Measurements from ENCODE around the gene CHL1.
A peak's percentile ranks its signal among the peaks of the same experiment; 100 is the strongest.

Gene CHL1

DNA sequence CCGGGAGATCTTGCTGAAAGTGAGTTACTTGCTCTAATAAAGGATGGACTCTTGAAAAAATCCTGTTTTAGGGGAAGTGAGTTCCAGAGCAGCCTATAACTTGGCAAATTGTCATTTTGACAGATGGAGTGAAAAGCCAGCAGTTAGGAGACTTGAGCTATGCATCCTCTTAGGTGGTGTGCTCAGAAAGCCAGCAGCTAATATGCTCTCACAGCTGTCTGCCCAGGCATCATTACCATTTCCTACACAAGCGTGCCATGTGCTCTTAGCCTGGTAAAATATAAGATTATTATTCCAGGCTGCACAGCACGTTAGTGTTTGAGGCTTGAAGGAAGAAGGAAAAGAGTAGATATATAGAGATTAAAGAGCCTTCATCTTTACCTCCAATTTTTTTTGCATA, 151.0 kb downstream of the CHL1 start:
- no peak overlapping the region for H3K4me3 ChIP-seq (ENCODE audit: low read depth, low read length)
- TF ChIP-seq, protein P1, sequence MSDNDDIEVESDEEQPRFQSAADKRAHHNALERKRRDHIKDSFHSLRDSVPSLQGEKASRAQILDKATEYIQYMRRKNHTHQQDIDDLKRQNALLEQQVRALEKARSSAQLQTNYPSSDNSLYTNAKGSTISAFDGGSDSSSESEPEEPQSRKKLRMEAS (IDR thresholded peaks at IDR 0.05; ENCODE audit: low read depth, low read length) = no peak
- TF ChIP-seq POLR2A (IDR thresholded peaks at IDR 0.05; ENCODE audit: extremely low read depth, insufficient read length) (no peak), MYC (IDR thresholded peaks at IDR 0.05; ENCODE audit: low read depth, low read length) (no peak)
- TF ChIP-seq, protein P2, sequence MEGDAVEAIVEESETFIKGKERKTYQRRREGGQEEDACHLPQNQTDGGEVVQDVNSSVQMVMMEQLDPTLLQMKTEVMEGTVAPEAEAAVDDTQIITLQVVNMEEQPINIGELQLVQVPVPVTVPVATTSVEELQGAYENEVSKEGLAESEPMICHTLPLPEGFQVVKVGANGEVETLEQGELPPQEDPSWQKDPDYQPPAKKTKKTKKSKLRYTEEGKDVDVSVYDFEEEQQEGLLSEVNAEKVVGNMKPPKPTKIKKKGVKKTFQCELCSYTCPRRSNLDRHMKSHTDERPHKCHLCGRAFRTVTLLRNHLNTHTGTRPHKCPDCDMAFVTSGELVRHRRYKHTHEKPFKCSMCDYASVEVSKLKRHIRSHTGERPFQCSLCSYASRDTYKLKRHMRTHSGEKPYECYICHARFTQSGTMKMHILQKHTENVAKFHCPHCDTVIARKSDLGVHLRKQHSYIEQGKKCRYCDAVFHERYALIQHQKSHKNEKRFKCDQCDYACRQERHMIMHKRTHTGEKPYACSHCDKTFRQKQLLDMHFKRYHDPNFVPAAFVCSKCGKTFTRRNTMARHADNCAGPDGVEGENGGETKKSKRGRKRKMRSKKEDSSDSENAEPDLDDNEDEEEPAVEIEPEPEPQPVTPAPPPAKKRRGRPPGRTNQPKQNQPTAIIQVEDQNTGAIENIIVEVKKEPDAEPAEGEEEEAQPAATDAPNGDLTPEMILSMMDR (IDR thresholded peaks at IDR 0.05; ENCODE audit: low read depth, low read length) = no peak
- DNase-seq (ENCODE audit: low read depth) = no peak

DNA sequence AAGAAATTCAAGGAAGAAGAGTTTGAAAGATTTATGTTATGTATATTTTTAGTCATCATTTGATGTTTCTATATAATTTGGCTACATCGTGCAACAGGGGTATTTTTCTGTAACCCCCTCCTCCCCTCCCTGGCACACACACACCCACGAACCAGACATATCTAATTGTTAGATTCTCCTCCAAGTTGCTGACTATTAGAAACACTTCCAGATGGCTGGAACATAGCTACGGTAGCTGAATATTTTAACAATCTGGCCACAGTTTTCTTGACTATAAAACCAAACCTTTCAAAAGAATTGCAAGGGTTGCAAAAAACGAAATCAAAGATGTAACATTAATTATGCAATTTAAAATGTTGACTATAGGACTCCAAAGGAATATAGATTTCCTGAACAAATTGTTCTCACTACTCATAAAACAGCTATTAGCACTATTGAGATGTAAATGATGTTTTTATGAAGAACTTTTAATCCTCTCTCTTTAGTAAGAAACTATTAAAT, 154.4 kb downstream of the CHL1 start:
- TF ChIP-seq, protein P1 (IDR thresholded peaks at IDR 0.05; ENCODE audit: low read depth, low read length) = no peak
- TF ChIP-seq MYC (IDR thresholded peaks at IDR 0.05; ENCODE audit: low read depth, low read length) = no peak
- TF ChIP-seq, protein P2 (IDR thresholded peaks at IDR 0.05; ENCODE audit: low read depth, low read length) = no peak
- TF ChIP-seq POLR2A (IDR thresholded peaks at IDR 0.05; ENCODE audit: extremely low read depth, insufficient read length) = no peak
- no peak overlapping the region for H3K4me3 ChIP-seq (ENCODE audit: low read depth, low read length)
- no peak for DNase-seq (ENCODE audit: low read depth)

DNA sequence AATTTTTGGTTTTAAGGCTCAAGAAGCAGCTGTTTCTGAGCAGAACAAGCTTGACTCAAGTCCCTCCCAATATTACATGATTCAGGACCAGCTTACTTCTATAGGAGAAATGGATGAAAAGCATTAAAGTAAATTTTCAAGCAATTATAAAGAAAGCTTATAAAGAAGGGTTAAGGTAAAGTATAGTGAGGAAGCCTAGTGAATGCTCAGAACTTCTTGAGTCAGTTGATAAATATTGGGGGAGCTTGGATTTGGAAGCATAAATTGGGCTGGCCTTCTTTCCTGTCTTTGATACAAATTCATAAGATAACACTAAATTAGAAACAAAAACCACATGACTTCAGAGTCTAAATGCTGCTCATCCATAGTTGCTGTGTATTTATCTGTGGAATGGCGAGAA, 156.0 kb downstream of the CHL1 start:
- no peak overlapping the region for H3K4me3 ChIP-seq (ENCODE audit: low read depth, low read length)
- DNase-seq (ENCODE audit: low read depth) = no peak
- TF ChIP-seq POLR2A (IDR thresholded peaks at IDR 0.05; ENCODE audit: extremely low read depth, insufficient read length) = no peak
- TF ChIP-seq, protein P1 (IDR thresholded peaks at IDR 0.05; ENCODE audit: low read depth, low read length) = no peak
- TF ChIP-seq, protein P2 (IDR thresholded peaks at IDR 0.05; ENCODE audit: low read depth, low read length) = no peak
- no peak for TF ChIP-seq MYC (IDR thresholded peaks at IDR 0.05; ENCODE audit: low read depth, low read length)

DNA sequence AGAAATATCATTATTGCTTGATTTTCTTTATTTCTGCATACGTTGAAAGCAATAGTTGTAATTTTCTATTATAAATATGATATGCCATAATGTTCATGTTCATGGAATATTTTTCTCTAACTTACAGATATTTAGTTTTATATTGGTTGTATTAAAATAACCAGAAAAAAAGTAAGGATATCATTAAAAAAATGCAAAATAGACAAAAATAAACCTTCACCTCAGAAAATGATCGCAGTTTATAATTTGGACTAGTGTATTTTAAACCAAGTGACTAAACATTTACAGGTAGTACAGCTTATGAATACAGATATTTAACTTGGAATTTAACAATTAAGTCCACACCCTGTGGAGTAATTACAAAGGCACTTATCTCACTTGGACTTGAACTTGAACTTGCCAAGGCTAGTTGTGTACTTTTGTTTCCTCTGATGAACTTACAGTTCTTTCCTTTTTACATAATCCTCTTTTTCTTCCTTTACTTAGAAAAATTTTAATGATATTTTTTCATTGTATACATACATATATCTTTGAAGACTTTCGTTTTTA, 156.7 kb downstream of the CHL1 start:
- TF ChIP-seq MYC (IDR thresholded peaks at IDR 0.05; ENCODE audit: low read depth, low read length) = no peak
- TF ChIP-seq, protein P1 (IDR thresholded peaks at IDR 0.05; ENCODE audit: low read depth, low read length) = no peak
- no peak for DNase-seq (ENCODE audit: low read depth)
- H3K4me3 ChIP-seq (ENCODE audit: low read depth, low read length) = no peak overlapping the region

DNA sequence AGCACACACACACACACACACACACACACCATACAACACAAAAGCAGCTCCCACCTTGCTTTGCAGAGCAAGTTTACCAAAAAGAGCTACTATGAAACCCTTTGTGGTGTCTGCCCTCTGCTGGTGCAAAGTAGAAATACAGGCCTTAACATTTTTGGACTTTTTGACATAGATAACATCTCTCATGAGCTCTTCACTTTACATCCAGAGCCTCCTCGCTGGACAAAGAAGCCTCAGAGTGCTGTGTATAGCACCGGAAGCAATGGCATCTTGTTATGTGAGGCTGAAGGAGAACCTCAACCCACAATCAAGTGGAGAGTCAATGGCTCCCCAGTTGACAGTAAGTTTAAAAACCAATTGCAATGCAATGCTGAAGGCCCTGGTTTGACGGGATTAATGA, 157.9 kb downstream of the CHL1 start:
- no peak for TF ChIP-seq POLR2A (IDR thresholded peaks at IDR 0.05; ENCODE audit: extremely low read depth, insufficient read length)
- TF ChIP-seq, protein P2 (IDR thresholded peaks at IDR 0.05; ENCODE audit: low read depth, low read length) = peak; percentile 60
- DNase-seq (ENCODE audit: low read depth) = peak; percentile 55
- no peak overlapping the region for H3K4me3 ChIP-seq (ENCODE audit: low read depth, low read length)

DNA sequence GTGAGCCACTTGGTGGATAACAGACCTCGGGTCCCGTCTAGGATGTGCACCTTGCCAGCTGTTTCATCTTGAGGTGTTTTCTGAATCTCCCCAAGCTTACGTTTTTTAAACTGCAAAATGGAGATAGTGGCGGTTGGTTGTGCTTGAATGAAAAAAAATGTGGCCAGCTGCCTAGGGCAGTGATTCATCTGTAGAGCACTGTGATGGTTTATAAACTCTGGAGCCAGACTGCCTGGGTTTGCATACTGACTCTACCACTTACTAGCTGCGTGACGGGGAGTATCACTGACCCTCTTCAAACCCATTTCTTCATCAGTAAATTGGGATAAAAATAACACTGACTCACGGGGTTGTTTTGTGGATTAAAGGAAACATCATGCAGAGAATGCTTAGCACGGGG, 159.1 kb downstream of the CHL1 start:
- no peak overlapping the region for H3K4me3 ChIP-seq (ENCODE audit: low read depth, low read length)
- DNase-seq (ENCODE audit: low read depth) = no peak
- TF ChIP-seq MYC (IDR thresholded peaks at IDR 0.05; ENCODE audit: low read depth, low read length) = no peak
- TF ChIP-seq, protein P1 (IDR thresholded peaks at IDR 0.05; ENCODE audit: low read depth, low read length) = no peak
- TF ChIP-seq POLR2A (IDR thresholded peaks at IDR 0.05; ENCODE audit: extremely low read depth, insufficient read length) = no peak
- TF ChIP-seq, protein P2 (IDR thresholded peaks at IDR 0.05; ENCODE audit: low read depth, low read length) = no peak

Data from NB4 (cell line).